OCI-LY7 (cell line): ENCODE results near the gene DDTL. TPM values are rescaled to one million over a fixed set of nuclear protein-coding genes. Genes with fewer than 3 reads are reported as not detected.
A peak's percentile ranks its signal among the peaks of the same experiment; 100 is the strongest.

Experiments
- BruUV-seq: library from RNA; stranded (reverse); fragments of 400-500 nt; replicated peaks from 2 replicates; lab custom pipeline; 2021; lab: Mats Ljungman, UMichigan
- CTCF ChIA-PET: fragments of 300-600 bp; sonication (Branson Sonifier 250); formaldehyde crosslinking; loops from one replicate; lab custom pipeline; 2022; ENCODE audit warnings: antibody characterized with exemption; ENCODE audit not compliant: unreplicated experiment; lab: Charles Lee
- POLR2A ChIA-PET: fragments of 300-600 bp; sonication (Branson Sonifier 250); formaldehyde crosslinking; loops from one replicate; lab custom pipeline; 2022; ENCODE audit warnings: antibody characterized with exemption; lab: Charles Lee
- DNase-seq: peaks from one replicate; pipeline ENCODE4 v3.0.0-alpha.2; 2015; ENCODE audit warnings: low spot score
- H2AFZ ChIP-seq: fragments of 200-600 bp; sonication (generic), shearing (Covaris generic); 2 replicates; pipeline ENCODE4 v1.6.1; 2014; ENCODE audit warnings: mild to moderate bottlenecking, antibody characterized with exemption, low read length, moderate library complexity
- H3K27ac ChIP-seq: fragments of 200-600 bp; sonication (generic); 2 replicates; pipeline ENCODE4 v1.5.1; 2014; ENCODE audit warnings: mixed run types, low read depth, mild to moderate bottlenecking, moderate library complexity, low read length, inconsistent platforms; ENCODE audit not compliant: poor library complexity, severe bottlenecking
- H3K36me3 ChIP-seq: fragments of 200-600 bp; sonication (generic); 2 replicates; pipeline ENCODE4 v1.6.1; 2014; ENCODE audit warnings: mild to moderate bottlenecking, antibody characterized with exemption, low read length, moderate library complexity, mixed read lengths; ENCODE audit not compliant: insufficient read depth
- H3K4me1 ChIP-seq: fragments of 200-600 bp; sonication (generic); 2 replicates; pipeline ENCODE4 v1.5.1; 2014; ENCODE audit warnings: mild to moderate bottlenecking, low read length; ENCODE audit not compliant: insufficient read depth, poor library complexity, severe bottlenecking
- H3K4me2 ChIP-seq: fragments of 200-600 bp; sonication (generic); 2 replicates; pipeline ENCODE4 v1.6.1; 2014; ENCODE audit warnings: mild to moderate bottlenecking, low read length
- H3K4me3 ChIP-seq: fragments of 200-600 bp; sonication (generic); 2 replicates; pipeline ENCODE4 v1.5.1; 2014; ENCODE audit warnings: mild to moderate bottlenecking, low read depth, low read length; ENCODE audit not compliant: poor library complexity, severe bottlenecking
- H3K79me2 ChIP-seq: fragments of 200-600 bp; sonication (generic); 2 replicates; pipeline ENCODE4 v1.6.1; 2016; ENCODE audit warnings: low read depth, mild to moderate bottlenecking, low read length, moderate library complexity, mixed read lengths; ENCODE audit not compliant: insufficient read depth
- H3K9me2 ChIP-seq: fragments of 200-600 bp; sonication (generic); 2 replicates; pipeline ENCODE4 v1.6.1; 2016; ENCODE audit warnings: mild to moderate bottlenecking, low read length, mixed read lengths; ENCODE audit not compliant: insufficient read depth
- H3K9me3 ChIP-seq: fragments of 200-600 bp; sonication (generic); 2 replicates; pipeline ENCODE4 v1.6.1; 2014; ENCODE audit warnings: mild to moderate bottlenecking, mixed run types, low read length, mixed read lengths
- H4K20me1 ChIP-seq: fragments of 200-600 bp; sonication (generic); 2 replicates; pipeline ENCODE4 v1.6.1; 2014; ENCODE audit warnings: mild to moderate bottlenecking, antibody characterized with exemption, low read length, moderate library complexity, mixed read lengths; ENCODE audit not compliant: insufficient read depth
- EZH2phosphoT487 ChIP-seq: fragments of 200-600 bp; sonication (generic); IDR thresholded peaks from 2 replicates; pipeline ENCODE4 v1.6.1; 2018; ENCODE audit warnings: low read depth, borderline replicate concordance, mild to moderate bottlenecking, mixed run types, antibody characterized with exemption, low read length, moderate library complexity, mixed read lengths
- intact Hi-C: fragments of 100-400 bp; cut with micrococcal nuclease; formaldehyde crosslinking; loops from one replicate; pipeline ENCODE4 v1.10.0; 2022; ENCODE audit not compliant: unreplicated experiment
- total RNA-seq, 2 experiments: library from RNA; depleted of rRNA in 1 of 2; stranded (reverse); fragments of >200 nt in 1 of 2; shearing (Covaris generic) in 1 of 2; gene quantifications; 2 replicates each; pipeline ENCODE4 v1.2.3, GENCODE V29; 2014 to 2022
- TF ChIP-seq, protein P1 (sequence below): fragments of 200-600 bp; sonication (generic); conservative IDR thresholded peaks from 2 replicates; pipeline ENCODE4 v1.5.1; 2014; ENCODE audit warnings: mild to moderate bottlenecking, antibody characterized with exemption, low read length, moderate library complexity, mixed read lengths

DDTL gene
- total RNA-seq, 2 experiments from 2014 or later = 4.1 to 4.6 TPM

DNA sequence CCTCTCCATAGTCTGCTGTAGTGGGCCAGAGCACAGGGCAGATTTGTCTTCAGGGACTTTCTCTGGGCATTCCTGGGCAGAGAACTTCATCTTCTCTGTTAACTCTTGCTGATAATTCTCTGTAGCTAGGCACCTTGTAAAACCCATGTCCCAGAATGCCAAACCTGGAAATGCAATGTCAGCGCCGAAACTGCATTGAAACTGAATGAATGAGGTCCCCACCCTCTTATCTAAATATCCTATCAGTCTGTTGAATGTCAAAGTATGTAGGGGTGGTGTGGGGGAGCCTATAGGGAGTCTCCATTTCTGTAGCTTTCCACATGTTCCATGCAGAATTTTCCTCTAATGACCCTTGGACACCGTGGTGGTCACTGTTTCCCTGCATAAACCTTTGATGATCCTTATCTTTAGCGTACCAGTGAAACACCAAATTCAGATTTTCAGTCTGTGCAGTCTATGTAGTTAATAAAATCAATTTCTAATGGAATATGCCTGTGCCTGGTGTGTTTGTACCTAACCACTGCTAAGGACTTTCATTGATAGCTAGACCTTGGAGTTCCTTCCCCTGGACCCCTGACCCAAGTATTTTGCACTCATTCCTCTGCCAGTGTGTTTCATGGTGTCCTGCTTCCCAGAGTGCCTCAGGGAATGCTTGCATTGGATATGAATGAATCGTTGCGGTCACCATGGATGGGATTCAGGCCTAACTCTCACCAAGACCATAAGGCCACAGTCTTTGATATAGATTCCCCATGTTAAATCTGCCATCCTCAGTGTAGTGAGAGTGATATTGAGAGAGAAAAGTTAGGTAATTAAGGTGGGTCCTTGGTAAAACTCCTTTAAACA lies 41.9 kb downstream of the DDTL start:
- Histone ChIP-seq H3K4me1 (peaks cover 14% of the 10 kb centered on the region), H2AFZ (no peak overlapping the region), H3K4me3 (no peak overlapping the region), H4K20me1 (no peaks in the 10 kb centered on the region), H3K9me3 (peaks cover 9% of the 10 kb centered on the region; the same call in 1 of the 2 replicates), H3K79me2 (peaks cover 13% of the 10 kb centered on the region), H3K36me3 (peaks cover 2% of the 10 kb centered on the region; the same call in 1 of the 2 replicates), H3K4me2 (no peak overlapping the region), H3K9me2 (no peaks in the 10 kb centered on the region), H3K27ac (no peak overlapping the region)
- POLR2A ChIA-PET = no interaction called here
- intact Hi-C loops = no loop called here
- TF ChIP-seq EZH2phosphoT487 = no peak
- TF ChIP-seq, protein P1, sequence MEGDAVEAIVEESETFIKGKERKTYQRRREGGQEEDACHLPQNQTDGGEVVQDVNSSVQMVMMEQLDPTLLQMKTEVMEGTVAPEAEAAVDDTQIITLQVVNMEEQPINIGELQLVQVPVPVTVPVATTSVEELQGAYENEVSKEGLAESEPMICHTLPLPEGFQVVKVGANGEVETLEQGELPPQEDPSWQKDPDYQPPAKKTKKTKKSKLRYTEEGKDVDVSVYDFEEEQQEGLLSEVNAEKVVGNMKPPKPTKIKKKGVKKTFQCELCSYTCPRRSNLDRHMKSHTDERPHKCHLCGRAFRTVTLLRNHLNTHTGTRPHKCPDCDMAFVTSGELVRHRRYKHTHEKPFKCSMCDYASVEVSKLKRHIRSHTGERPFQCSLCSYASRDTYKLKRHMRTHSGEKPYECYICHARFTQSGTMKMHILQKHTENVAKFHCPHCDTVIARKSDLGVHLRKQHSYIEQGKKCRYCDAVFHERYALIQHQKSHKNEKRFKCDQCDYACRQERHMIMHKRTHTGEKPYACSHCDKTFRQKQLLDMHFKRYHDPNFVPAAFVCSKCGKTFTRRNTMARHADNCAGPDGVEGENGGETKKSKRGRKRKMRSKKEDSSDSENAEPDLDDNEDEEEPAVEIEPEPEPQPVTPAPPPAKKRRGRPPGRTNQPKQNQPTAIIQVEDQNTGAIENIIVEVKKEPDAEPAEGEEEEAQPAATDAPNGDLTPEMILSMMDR = no peak
- no TSS peak for BruUV-seq
- CTCF ChIA-PET = interaction anchor here (0.6 kb wide), 1 partner anchor 146 kb away, joined by 3 read pairs; no protein-coding TSS in a partner anchor
- DNase-seq = no peak

DNA sequence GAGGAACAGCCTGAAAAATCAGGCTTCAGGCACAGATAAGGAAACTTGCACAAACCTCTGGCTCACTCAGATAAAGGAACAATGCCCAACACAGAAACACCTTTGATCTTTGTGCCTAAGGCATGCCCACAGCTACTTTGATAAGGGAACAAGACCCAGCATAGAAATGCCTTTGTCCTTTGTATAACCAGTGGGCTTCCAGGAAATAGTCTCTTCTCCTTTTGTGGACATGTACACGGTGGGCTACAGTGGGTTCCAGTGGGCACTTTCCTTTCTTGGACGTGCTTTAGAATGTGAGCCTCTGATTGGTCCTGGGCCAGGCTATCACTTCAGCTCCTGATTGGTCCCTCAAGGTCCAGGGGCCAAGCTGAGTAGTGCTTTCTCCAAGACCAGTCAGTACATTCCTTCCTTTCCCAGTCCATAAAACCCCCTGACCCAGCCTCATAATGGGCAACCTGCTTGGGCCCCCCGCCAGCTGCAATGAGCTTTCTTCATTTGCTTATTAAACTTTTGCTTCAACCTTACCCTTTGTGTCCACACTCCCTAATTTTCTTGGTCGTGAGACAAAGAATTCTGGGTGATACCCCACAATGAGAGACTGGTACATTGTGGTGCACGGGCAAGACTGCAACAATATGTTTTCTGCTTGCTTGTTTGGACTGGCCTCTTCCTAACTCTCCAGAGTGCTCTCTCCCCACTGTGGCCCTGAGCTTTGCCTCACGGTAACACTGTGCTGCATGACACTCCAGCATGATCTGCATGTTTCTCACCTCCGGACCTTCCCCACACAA lies 42.7 kb downstream of the DDTL start:
- CTCF ChIA-PET = interaction anchor here (0.5 kb wide), 1 partner anchor 237 kb away, joined by 3 read pairs; no protein-coding TSS in a partner anchor
- Histone ChIP-seq H3K79me2 (peaks cover 20% of the 10 kb centered on the region), H3K27ac (no peak overlapping the region), H3K4me2 (no peak overlapping the region), H3K4me1 (peaks cover 14% of the 10 kb centered on the region), H3K9me3 (peaks cover 9% of the 10 kb centered on the region; the same call in 1 of the 2 replicates), H2AFZ (no peak overlapping the region), H3K9me2 (no peaks in the 10 kb centered on the region), H3K4me3 (no peak overlapping the region), H3K36me3 (peaks cover 4% of the 10 kb centered on the region; the same call in 1 of the 2 replicates), H4K20me1 (no peaks in the 10 kb centered on the region)
- no TSS peak for BruUV-seq
- DNase-seq = peak; percentile 15
- intact Hi-C loops = loop anchor here (5.0 kb wide), 1 partner anchor 58 kb away; no protein-coding TSS in a partner anchor
- POLR2A ChIA-PET = interaction anchor here (0.6 to 0.9 kb wide), 2 partner anchors 148 to 523 kb away, joined by 3 read pairs; no protein-coding TSS in a partner anchor
- no peak for TF ChIP-seq EZH2phosphoT487
- TF ChIP-seq, protein P1 = no peak
